ENCODE data around the gene NLRC5. TPM values are rescaled to one million over a fixed set of nuclear protein-coding genes. Genes with fewer than 3 reads are reported as not detected.

The NLRC5 gene
- total and polyA plus RNA-seq, 2 donors (not counting 3 experiments of a cell fraction or from before 2014, with no cell fraction given) = 7.4 to 26.3 TPM

- H3K4me1 ChIP-seq (ENCODE audit: control insufficient read depth, extremely low read depth, insufficient read depth, low read length) = no peaks in the 10 kb centered on the region
- no peaks in the 10 kb centered on the region for H4K20me1 ChIP-seq (replicated peaks; ENCODE audit: control insufficient read depth, extremely low read depth, insufficient read depth, low read length)
- no peak overlapping the region for H3K9ac ChIP-seq (replicated peaks; ENCODE audit: extremely low read depth, insufficient read depth, low read length)
- no peak overlapping the region for H3K4me2 ChIP-seq (ENCODE audit: insufficient read depth, low read length)
- ChIA-PET POLR2A (no interaction called here), CTCF (interaction anchor here (1.9 kb wide), 1 partner anchor 14 kb away, joined by 5 read pairs; no protein-coding TSS in a partner anchor)
- no peaks in the 10 kb centered on the region for H3K79me2 ChIP-seq (ENCODE audit: control insufficient read depth, insufficient read depth, low read length)
- no peaks in the 10 kb centered on the region for H3K36me3 ChIP-seq (ENCODE audit: control insufficient read depth in 2 of 2, extremely low read depth in 1 of 2, insufficient read depth in 2 of 2, low read length in 2 of 2)
- FAIRE-seq = no peak
- no TSS peak for BruUV-seq (replicated peaks)
- no peak overlapping the region for H3K4me3 ChIP-seq (replicated peaks in 1 of 3; ENCODE audit: insufficient read depth in 1 of 3, low read depth in 1 of 3, low read length in 3 of 3)
- H3K27ac ChIP-seq (ENCODE audit: insufficient read depth, low read depth, low read length) = no peak overlapping the region
- no peaks in the 10 kb centered on the region for H3K9me1 ChIP-seq (replicated peaks; ENCODE audit: control insufficient read depth, extremely low read depth, insufficient read depth, low read length)
- no peak overlapping the region for H2AFZ ChIP-seq (ENCODE audit: low read depth, low read length)
- TF ChIP-seq FOS (IDR thresholded peaks at IDR 0.05; ENCODE audit: borderline replicate concordance, insufficient read depth, low read length) = no peak
- no peak for TF ChIP-seq POLR2AphosphoS5 (IDR thresholded peaks at IDR 0.05; ENCODE audit: insufficient read depth, low read depth, low read length)
- no peak for TF ChIP-seq MYC (IDR thresholded peaks at IDR 0.05; ENCODE audit: low read depth, low read length)
- no peak for TF ChIP-seq POLR2A (IDR thresholded peaks at IDR 0.05; ENCODE audit: low read depth, low read length)
- TF ChIP-seq CTCF (IDR thresholded peaks at IDR 0.05; ENCODE audit: extremely low read depth in 1 of 2, insufficient read depth in 1 of 2, low read depth in 1 of 2, low read length in 2 of 2) = no peak
- no peak for TF ChIP-seq MAX (IDR thresholded peaks at IDR 0.05; ENCODE audit: insufficient read depth, insufficient read length)
- TF ChIP-seq EZH2 (IDR thresholded peaks at IDR 0.05; ENCODE audit: borderline replicate concordance, low read depth, low read length, severe bottlenecking) = no peak
- no peak for TF ChIP-seq JUN (IDR thresholded peaks at IDR 0.05; ENCODE audit: borderline replicate concordance, insufficient read depth, insufficient read length, low read depth)
- TF ChIP-seq GATA2 (IDR thresholded peaks at IDR 0.05; ENCODE audit: insufficient read depth, insufficient read length, low read depth, low read length) = no peak
- no peaks in the 10 kb centered on the region for H3K27me3 ChIP-seq (ENCODE audit: control insufficient read depth in 2 of 2, insufficient read depth in 2 of 2, low read length in 2 of 2)
- intact Hi-C loops (cut with micrococcal nuclease) = no loop called here
- H3K9me3 ChIP-seq (replicated peaks; ENCODE audit: control insufficient read depth, insufficient read depth, low read length) = no peaks in the 10 kb centered on the region
- DNase-seq (ENCODE audit: low read depth, low spot score) = no peak
- dilution Hi-C loops (cut with MboI; ENCODE audit: extremely low pct_ligation_motif_present, low sequenced_read_pairs) = no loop called here
These were observed 35.7 kb downstream of the NLRC5 start for GRCh38 chr16:57024894-57025680.

Data from endothelial cell of umbilical vein (primary cell).